ENCODE data around the gene PGAM1. TPM values are rescaled to one million over a fixed set of nuclear protein-coding genes. Genes with fewer than 3 reads are reported as not detected.

The PGAM1 gene
- polyA plus RNA-seq, 1 of the 3 experiments (the other 2 are of a cell fraction) = 398 TPM

DNA sequence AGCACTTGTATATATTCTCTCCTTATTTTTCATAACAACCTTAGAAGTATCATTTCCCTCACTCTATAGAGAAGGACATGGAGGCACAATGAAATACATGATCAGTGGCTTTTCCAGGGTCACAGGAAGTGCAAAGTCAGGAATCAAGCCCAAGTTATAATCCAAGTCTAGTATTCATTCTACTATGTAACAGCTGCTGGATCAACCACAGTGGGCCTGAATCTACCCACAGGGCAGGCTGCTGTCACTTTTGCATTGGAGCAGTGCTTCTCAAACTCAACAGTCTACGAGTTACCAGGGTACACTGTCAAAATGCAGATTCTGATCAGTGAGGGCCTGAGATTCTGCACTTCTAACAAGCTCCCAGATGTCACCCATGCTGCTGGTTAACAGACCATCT is 38.2 kb downstream of the PGAM1 start:
- 73% methylated on average over 1 of the region's 1 CpG for WGBS (ENCODE audit: low lambda C conversion rate)
- Histone ChIP-seq H3K4me3 (ENCODE audit: low read depth in 2 of 2, low read length in 1 of 2) (no peak overlapping the region), H3K4me1 (ENCODE audit: control insufficient read depth in 1 of 2, insufficient read depth in 2 of 2, low read depth in 1 of 2, low read length in 1 of 2) (peaks cover 0 to 4% of the 10 kb centered on the region in 2 experiments; a peak in 2 of 4 replicates), H3K27ac (ENCODE audit: low read depth in 2 of 2, low read length in 1 of 2) (peak overlapping the region; percentile 32 to 43), H3K4me2 (no peak overlapping the region), H3K36me3 (replicated peaks in 1 of 2; ENCODE audit: control insufficient read depth in 1 of 2, insufficient read depth in 2 of 2, low read length in 1 of 2) (peaks cover 67% of the 10 kb centered on the region in 2 experiments), H3K9me2 (no peaks in the 10 kb centered on the region), H3K27me3 (ENCODE audit: insufficient read depth) (no peaks in the 10 kb centered on the region), H3K79me2 (ENCODE audit: insufficient read depth) (no peaks in the 10 kb centered on the region), H3F3A (replicated peaks; ENCODE audit: insufficient read depth) (peaks cover 27% of the 10 kb centered on the region), H3K9me3 (no peaks in the 10 kb centered on the region), H3K9ac (no peak overlapping the region), H2AFZ (ENCODE audit: low read depth) (no peak overlapping the region), H4K20me1 (ENCODE audit: insufficient read depth) (0 out of 2 replicates have a peak, but pooled peaks cover 7% of the 10 kb centered on the region)
- TF ChIP-seq ELF1 (IDR thresholded peaks at IDR 0.05) = no peak
- TF ChIP-seq RAD21 (IDR thresholded peaks at IDR 0.05; ENCODE audit: low read length) = no peak
- TF ChIP-seq, protein P1, sequence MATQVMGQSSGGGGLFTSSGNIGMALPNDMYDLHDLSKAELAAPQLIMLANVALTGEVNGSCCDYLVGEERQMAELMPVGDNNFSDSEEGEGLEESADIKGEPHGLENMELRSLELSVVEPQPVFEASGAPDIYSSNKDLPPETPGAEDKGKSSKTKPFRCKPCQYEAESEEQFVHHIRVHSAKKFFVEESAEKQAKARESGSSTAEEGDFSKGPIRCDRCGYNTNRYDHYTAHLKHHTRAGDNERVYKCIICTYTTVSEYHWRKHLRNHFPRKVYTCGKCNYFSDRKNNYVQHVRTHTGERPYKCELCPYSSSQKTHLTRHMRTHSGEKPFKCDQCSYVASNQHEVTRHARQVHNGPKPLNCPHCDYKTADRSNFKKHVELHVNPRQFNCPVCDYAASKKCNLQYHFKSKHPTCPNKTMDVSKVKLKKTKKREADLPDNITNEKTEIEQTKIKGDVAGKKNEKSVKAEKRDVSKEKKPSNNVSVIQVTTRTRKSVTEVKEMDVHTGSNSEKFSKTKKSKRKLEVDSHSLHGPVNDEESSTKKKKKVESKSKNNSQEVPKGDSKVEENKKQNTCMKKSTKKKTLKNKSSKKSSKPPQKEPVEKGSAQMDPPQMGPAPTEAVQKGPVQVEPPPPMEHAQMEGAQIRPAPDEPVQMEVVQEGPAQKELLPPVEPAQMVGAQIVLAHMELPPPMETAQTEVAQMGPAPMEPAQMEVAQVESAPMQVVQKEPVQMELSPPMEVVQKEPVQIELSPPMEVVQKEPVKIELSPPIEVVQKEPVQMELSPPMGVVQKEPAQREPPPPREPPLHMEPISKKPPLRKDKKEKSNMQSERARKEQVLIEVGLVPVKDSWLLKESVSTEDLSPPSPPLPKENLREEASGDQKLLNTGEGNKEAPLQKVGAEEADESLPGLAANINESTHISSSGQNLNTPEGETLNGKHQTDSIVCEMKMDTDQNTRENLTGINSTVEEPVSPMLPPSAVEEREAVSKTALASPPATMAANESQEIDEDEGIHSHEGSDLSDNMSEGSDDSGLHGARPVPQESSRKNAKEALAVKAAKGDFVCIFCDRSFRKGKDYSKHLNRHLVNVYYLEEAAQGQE (IDR thresholded peaks at IDR 0.05; ENCODE audit: low read depth, low read length) = no peak
- no peak for TF ChIP-seq RXRA (IDR thresholded peaks at IDR 0.05; ENCODE audit: borderline replicate concordance, low read depth)
- no peak for TF ChIP-seq MXI1 (IDR thresholded peaks at IDR 0.05; ENCODE audit: low read depth, low read length)
- no peak for TF ChIP-seq IRF3 (IDR thresholded peaks at IDR 0.05; ENCODE audit: low read depth, low read length)
- TF ChIP-seq JUND (IDR thresholded peaks at IDR 0.05) = no peak
- TF ChIP-seq GABPA (IDR thresholded peaks at IDR 0.05; ENCODE audit: low read depth) = no peak
- no peak for TF ChIP-seq FOXM1 (IDR thresholded peaks at IDR 0.05; ENCODE audit: low read depth)
- no peak for TF ChIP-seq EP300 (IDR thresholded peaks at IDR 0.05; ENCODE audit: borderline replicate concordance in 1 of 2, low read depth in 1 of 2, low read length in 1 of 2)
- no peak for TF ChIP-seq TAF1 (IDR thresholded peaks at IDR 0.05; ENCODE audit: borderline replicate concordance, low read depth, low read length)
- TF ChIP-seq SIN3A (IDR thresholded peaks at IDR 0.05; ENCODE audit: borderline replicate concordance, low read depth, low read length) = no peak
- no peak for TF ChIP-seq TEAD4 (IDR thresholded peaks at IDR 0.05; ENCODE audit: borderline replicate concordance, insufficient read depth)
- TF ChIP-seq, protein P2, sequence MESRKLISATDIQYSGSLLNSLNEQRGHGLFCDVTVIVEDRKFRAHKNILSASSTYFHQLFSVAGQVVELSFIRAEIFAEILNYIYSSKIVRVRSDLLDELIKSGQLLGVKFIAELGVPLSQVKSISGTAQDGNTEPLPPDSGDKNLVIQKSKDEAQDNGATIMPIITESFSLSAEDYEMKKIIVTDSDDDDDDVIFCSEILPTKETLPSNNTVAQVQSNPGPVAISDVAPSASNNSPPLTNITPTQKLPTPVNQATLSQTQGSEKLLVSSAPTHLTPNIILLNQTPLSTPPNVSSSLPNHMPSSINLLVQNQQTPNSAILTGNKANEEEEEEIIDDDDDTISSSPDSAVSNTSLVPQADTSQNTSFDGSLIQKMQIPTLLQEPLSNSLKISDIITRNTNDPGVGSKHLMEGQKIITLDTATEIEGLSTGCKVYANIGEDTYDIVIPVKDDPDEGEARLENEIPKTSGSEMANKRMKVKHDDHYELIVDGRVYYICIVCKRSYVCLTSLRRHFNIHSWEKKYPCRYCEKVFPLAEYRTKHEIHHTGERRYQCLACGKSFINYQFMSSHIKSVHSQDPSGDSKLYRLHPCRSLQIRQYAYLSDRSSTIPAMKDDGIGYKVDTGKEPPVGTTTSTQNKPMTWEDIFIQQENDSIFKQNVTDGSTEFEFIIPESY (IDR thresholded peaks at IDR 0.05; ENCODE audit: borderline replicate concordance, low read depth) = no peak
- TF ChIP-seq CTCF (IDR thresholded peaks at IDR 0.05) = no peak
- ChIA-PET POLR2A (interaction anchor here (1.1 kb wide), 1 partner anchor 89 kb away, joined by 4 read pairs; no protein-coding TSS in a partner anchor), CTCF (interaction anchor here (0.8 to 8.7 kb wide), 21 partner anchors 8 to 237 kb away, joined by 3 to 132 read pairs (median 4); partner anchors contain the start of genes ANKRD2 and RRP12)
- no peak for DNase-seq

All from SK-N-SH (cell line).